Activated T-helper 1 cell treated with anti-CD3 and anti-CD28 coated beads, Interleukin-12 subunit alpha, Interleukin-12 subunit beta, Interleukin-2, Interleukin-4 antibody, amounts not matched to agents 30 ng/mL and 10 ng/mL and 1 ng/mL, durations not matched to agents 14 hours and 24 hours and 36 hours (primary cell): ENCODE results near the gene PRKCA. TPM values are rescaled to one million over a fixed set of nuclear protein-coding genes. Genes with fewer than 3 reads are reported as not detected.

Experiments
- DNase-seq: peaks from one replicate; pipeline ENCODE4 v3.0.0; 2021; ENCODE audit warnings: low spot score
- H3K27ac Mint-ChIP-seq: one replicate; pipeline ENCODE4 v1.8.0; 2021; ENCODE audit warnings: mild to moderate bottlenecking, mixed read lengths
- H3K27me3 Mint-ChIP-seq: one replicate; pipeline ENCODE4 v1.8.0; 2022; ENCODE audit warnings: mild to moderate bottlenecking, moderate library complexity, mixed read lengths; ENCODE audit not compliant: insufficient read depth
- H3K36me3 Mint-ChIP-seq: one replicate; pipeline ENCODE4 v1.8.0; 2021; ENCODE audit warnings: low read depth, mixed read lengths
- H3K4me1 Mint-ChIP-seq: one replicate; pipeline ENCODE4 v1.8.0; 2021; ENCODE audit warnings: low read depth, mixed read lengths
- H3K4me3 Mint-ChIP-seq: one replicate; pipeline ENCODE4 v1.8.0; 2021; ENCODE audit warnings: mild to moderate bottlenecking, moderate library complexity, mixed read lengths
- H3K9me3 Mint-ChIP-seq: one replicate; pipeline ENCODE4 v1.8.0; 2021; ENCODE audit warnings: mixed read lengths
- intact Hi-C: fragments of 100-400 bp; cut with micrococcal nuclease; formaldehyde crosslinking; loops from one replicate; pipeline ENCODE4 v1.15.1; 2024
- total RNA-seq: library from RNA; stranded (reverse); gene quantifications from 2 replicates; pipeline ENCODE4 v1.2.3, GENCODE V29; 2022

The PRKCA gene
- total RNA-seq, 1 donor from 2014 or later = 157 TPM

GRCh38 chr17:66406701-66407644 is 104.6 kb downstream of the PRKCA start:
- DNase-seq = peak; percentile 25
- Mint-ChIP-seq H3K4me1 (peaks cover 66% of the 10 kb centered on the region), H3K9me3 (no peaks in the 10 kb centered on the region), H3K4me3 (peak overlapping the region; percentile 81), H3K27me3 (no peaks in the 10 kb centered on the region), H3K36me3 (peaks cover 7% of the 10 kb centered on the region), H3K27ac (peak overlapping the region; percentile 87)
- intact Hi-C loops = loop anchor here (1.0 kb wide), 1 partner anchor 8 kb away; no protein-coding TSS in a partner anchor

- Mint-ChIP-seq H3K4me3 (peak overlapping the region; percentile 81), H3K36me3 (peaks cover 6% of the 10 kb centered on the region), H3K4me1 (peaks cover 62% of the 10 kb centered on the region), H3K9me3 (no peaks in the 10 kb centered on the region), H3K27me3 (no peaks in the 10 kb centered on the region), H3K27ac (no peak overlapping the region)
- intact Hi-C loops = loop anchor here (1.0 kb wide), 1 partner anchor 9 kb away; no protein-coding TSS in a partner anchor
- no peak for DNase-seq
These were observed 105.5 kb downstream of the PRKCA start for GRCh38 chr17:66407864-66408263.

- H3K4me3 Mint-ChIP-seq = no peak overlapping the region
- no peaks in the 10 kb centered on the region for H3K9me3 Mint-ChIP-seq
- intact Hi-C loops = no loop called here
- H3K36me3 Mint-ChIP-seq = peaks cover 14% of the 10 kb centered on the region
- peak overlapping the region; percentile 18 for H3K27ac Mint-ChIP-seq
- peaks cover 53% of the 10 kb centered on the region for H3K4me1 Mint-ChIP-seq
- H3K27me3 Mint-ChIP-seq = no peaks in the 10 kb centered on the region
- DNase-seq = no peak
These were observed 109.1 kb downstream of the PRKCA start for GRCh38 chr17:66411520-66411919.

GRCh38 chr17:66412857-66413558 is 110.6 kb downstream of the PRKCA start:
- H3K27ac Mint-ChIP-seq = no peak overlapping the region
- H3K36me3 Mint-ChIP-seq = peaks cover 16% of the 10 kb centered on the region
- H3K4me1 Mint-ChIP-seq = peaks cover 49% of the 10 kb centered on the region
- no peaks in the 10 kb centered on the region for H3K9me3 Mint-ChIP-seq
- intact Hi-C loops = no loop called here
- peak overlapping the region; percentile 2 for H3K4me3 Mint-ChIP-seq
- DNase-seq = no peak
- no peaks in the 10 kb centered on the region for H3K27me3 Mint-ChIP-seq

- H3K36me3 Mint-ChIP-seq = peaks cover 16% of the 10 kb centered on the region
- no peaks in the 10 kb centered on the region for H3K9me3 Mint-ChIP-seq
- H3K27me3 Mint-ChIP-seq = no peaks in the 10 kb centered on the region
- intact Hi-C loops = no loop called here
- peaks cover 42% of the 10 kb centered on the region for H3K4me1 Mint-ChIP-seq
- no peak overlapping the region for H3K27ac Mint-ChIP-seq
- no peak overlapping the region for H3K4me3 Mint-ChIP-seq
- no peak for DNase-seq
These were observed 111.4 kb downstream of the PRKCA start for GRCh38 chr17:66413559-66414520.

GRCh38 chr17:66414561-66415175 is 112.3 kb downstream of the PRKCA start:
- intact Hi-C loops = no loop called here

GRCh38 chr17:66415366-66416206 is 113.2 kb downstream of the PRKCA start:
- Mint-ChIP-seq H3K27ac (no peak overlapping the region), H3K4me1 (peaks cover 48% of the 10 kb centered on the region), H3K36me3 (peaks cover 16% of the 10 kb centered on the region), H3K9me3 (no peaks in the 10 kb centered on the region), H3K4me3 (no peak overlapping the region), H3K27me3 (no peaks in the 10 kb centered on the region)
- intact Hi-C loops = no loop called here
- no peak for DNase-seq

More at GRCh38 chr17:66414561-66415175, 112.3 kb downstream of the PRKCA start:
- H3K4me1 Mint-ChIP-seq = peaks cover 42% of the 10 kb centered on the region
- H3K36me3 Mint-ChIP-seq = peaks cover 16% of the 10 kb centered on the region
- no peak overlapping the region for H3K4me3 Mint-ChIP-seq
- no peaks in the 10 kb centered on the region for H3K27me3 Mint-ChIP-seq
- no peak overlapping the region for H3K27ac Mint-ChIP-seq
- H3K9me3 Mint-ChIP-seq = no peaks in the 10 kb centered on the region
- DNase-seq = no peak

- H3K4me3 Mint-ChIP-seq = no peak overlapping the region
- no peaks in the 10 kb centered on the region for H3K9me3 Mint-ChIP-seq
- peaks cover 56% of the 10 kb centered on the region for H3K4me1 Mint-ChIP-seq
- no peak overlapping the region for H3K27ac Mint-ChIP-seq
- intact Hi-C loops = no loop called here
- H3K27me3 Mint-ChIP-seq = no peaks in the 10 kb centered on the region
- H3K36me3 Mint-ChIP-seq = peaks cover 16% of the 10 kb centered on the region
- no peak for DNase-seq
These were observed 114.0 kb downstream of the PRKCA start for GRCh38 chr17:66416207-66416940.

GRCh38 chr17:66417300-66417719 is 114.9 kb downstream of the PRKCA start:
- no peaks in the 10 kb centered on the region for H3K27me3 Mint-ChIP-seq
- H3K9me3 Mint-ChIP-seq = no peaks in the 10 kb centered on the region
- peaks cover 16% of the 10 kb centered on the region for H3K36me3 Mint-ChIP-seq
- DNase-seq = no peak
- H3K27ac Mint-ChIP-seq = no peak overlapping the region
- intact Hi-C loops = no loop called here
- H3K4me3 Mint-ChIP-seq = no peak overlapping the region
- H3K4me1 Mint-ChIP-seq = peaks cover 65% of the 10 kb centered on the region

GRCh38 chr17:66420961-66421371 is 118.6 kb downstream of the PRKCA start:
- Mint-ChIP-seq H3K27me3 (no peaks in the 10 kb centered on the region), H3K4me3 (no peak overlapping the region), H3K36me3 (peaks cover 7% of the 10 kb centered on the region), H3K9me3 (no peaks in the 10 kb centered on the region), H3K27ac (peak overlapping the region; percentile 62), H3K4me1 (peaks cover 62% of the 10 kb centered on the region)
- no peak for DNase-seq
- intact Hi-C loops = loop anchor here (1.0 to 10.0 kb wide), 6 partner anchors 22 to 254 kb away; no protein-coding TSS in a partner anchor

GRCh38 chr17:66422186-66422585 is 119.8 kb downstream of the PRKCA start:
- peaks cover 7% of the 10 kb centered on the region for H3K36me3 Mint-ChIP-seq
- intact Hi-C loops = loop anchor here (5.0 to 10.0 kb wide), 2 partner anchors 75 to 253 kb away; no protein-coding TSS in a partner anchor
- H3K27ac Mint-ChIP-seq = peak overlapping the region; percentile 1
- H3K4me3 Mint-ChIP-seq = no peak overlapping the region
- H3K9me3 Mint-ChIP-seq = no peaks in the 10 kb centered on the region
- H3K4me1 Mint-ChIP-seq = peaks cover 64% of the 10 kb centered on the region
- no peaks in the 10 kb centered on the region for H3K27me3 Mint-ChIP-seq
- no peak for DNase-seq
